Endothelial cell of umbilical vein (primary cell): ENCODE results near the gene UBAP2L.

Experiments used
- CTCF ChIP-seq, 2 donors: IDR thresholded peaks; 1 replicate in 1 of 2; 2 replicates in 1 of 2; pipeline ENCODE4 v1.5.1; 2011; ENCODE audit warnings: low read length in 2 of 2, mild to moderate bottlenecking in 2 of 2, moderate library complexity in 2 of 2, control low read depth in 1 of 2, inconsistent platforms in 1 of 2, low read depth in 1 of 2; ENCODE audit not compliant: insufficient read depth in 1 of 2; ENCODE audit errors: extremely low read depth in 1 of 2
- EZH2 ChIP-seq: IDR thresholded peaks from 2 replicates; pipeline ENCODE4 v1.6.1; 2012; ENCODE audit warnings: borderline replicate concordance, low read depth, mild to moderate bottlenecking, moderate library complexity, low read length, inconsistent platforms; ENCODE audit not compliant: severe bottlenecking
- FOS ChIP-seq: IDR thresholded peaks from 2 replicates; pipeline ENCODE4 v1.6.1; 2011; ENCODE audit warnings: mild to moderate bottlenecking, low read length, moderate library complexity, borderline replicate concordance; ENCODE audit not compliant: insufficient read depth
- GATA2 ChIP-seq: IDR thresholded peaks from 2 replicates; pipeline ENCODE4 v1.7.0; 2011; ENCODE audit warnings: low read depth, mild to moderate bottlenecking, moderate library complexity, mixed read lengths, low read length; ENCODE audit not compliant: insufficient read length, insufficient read depth
- JUN ChIP-seq: IDR thresholded peaks from 2 replicates; pipeline ENCODE4 v1.6.1; 2011; ENCODE audit warnings: borderline replicate concordance, low read depth; ENCODE audit not compliant: insufficient read length, insufficient read depth
- MAX ChIP-seq: IDR thresholded peaks from 2 replicates; pipeline ENCODE4 v1.6.1; 2011; ENCODE audit not compliant: insufficient read depth, insufficient read length
- MYC ChIP-seq: IDR thresholded peaks from one replicate; pipeline ENCODE4 v1.6.1; 2011; ENCODE audit warnings: mild to moderate bottlenecking, low read depth, low read length
- POLR2A ChIP-seq: IDR thresholded peaks from 2 replicates; pipeline ENCODE4 v1.6.1; 2012; ENCODE audit warnings: low read depth, mild to moderate bottlenecking, control low read depth, low read length
- POLR2AphosphoS5 ChIP-seq: IDR thresholded peaks from 2 replicates; pipeline ENCODE4 v1.6.1; 2012; ENCODE audit warnings: low read depth, mild to moderate bottlenecking, control low read depth, low read length, moderate library complexity; ENCODE audit not compliant: insufficient read depth

- TF ChIP-seq CTCF (IDR thresholded peaks at IDR 0.05; ENCODE audit: extremely low read depth in 1 of 2, insufficient read depth in 1 of 2, low read depth in 1 of 2, low read length in 2 of 2) (no peak), POLR2A (no peak), POLR2AphosphoS5 (no peak), MYC (no peak), EZH2 (no peak), FOS (no peak), GATA2 (no peak), MAX (no peak), JUN (no peak)
Measured at GRCh38 chr1:154176337-154176736, 44.4 kb upstream of the UBAP2L start.
